Measurements from ENCODE around the gene CRB3. TPM values are rescaled to one million over a fixed set of nuclear protein-coding genes. Genes with fewer than 3 reads are reported as not detected.

The CRB3 gene
- total and polyA plus RNA-seq, 2 of the 13 experiments (the other 11 are each of a cell fraction or from before 2014, with no cell fraction given): 10.6 to 25.6 TPM

GRCh38 chr19:6421075-6422014 is 42.7 kb upstream of the CRB3 start:
- WGBS (ENCODE audit: low lambda C conversion rate): 98% methylated on average over 6 of the region's 20 CpGs
- FAIRE-seq (no peak), ATAC-seq (no peak), DNase-seq (ENCODE audit: low spot score) (no peak)
- ChIA-PET POLR2A (interaction anchor here (1.1 kb wide), 1 partner anchor 81 kb away, joined by 3 read pairs; no protein-coding TSS in a partner anchor), CTCF (ENCODE audit: low intra/inter-chr PET ratio, low total read pairs) (no interaction called here)
- Histone ChIP-seq H3K4me2 (ENCODE audit: low read depth, low read length) (peak overlapping the region; percentile 94; the same call in 1 of the 2 replicates), H4K20me1 (ENCODE audit: insufficient read depth, low read length) (peaks cover 51% of the 10 kb centered on the region), H2AFZ (ENCODE audit: low read length) (no peak overlapping the region), H3K36me3 (replicated peaks in 1 of 2; ENCODE audit: control insufficient read depth in 1 of 2, insufficient read depth in 2 of 2, low read length in 2 of 2) (peaks cover 36 to 62% of the 10 kb centered on the region in 2 experiments), H3K9me3 (ENCODE audit: low read length) (no peaks in the 10 kb centered on the region), H3K4me3 (replicated peaks in 1 of 3; ENCODE audit: insufficient read depth in 1 of 3, low read depth in 2 of 3, low read length in 3 of 3) (no peak overlapping the region), H3K4me1 (ENCODE audit: insufficient read depth, low read length) (peaks cover 30% of the 10 kb centered on the region), H3K9ac (ENCODE audit: insufficient read depth, low read depth, low read length) (0 out of 2 replicates have a peak overlapping the region, but pooled peaks have one; percentile 40), H3K27ac (ENCODE audit: extremely low read length, insufficient read depth, low read length) (no peak overlapping the region), H3K27me3 (ENCODE audit: control insufficient read depth in 1 of 2, insufficient read depth in 2 of 2, low read length in 2 of 2) (no peaks in the 10 kb centered on the region; a peak in 1 of 5 replicates), H3K79me2 (ENCODE audit: insufficient read depth, low read length) (peaks cover 52% of the 10 kb centered on the region)
- no TSS peak for BruUV-seq (replicated peaks)
- in situ Hi-C loops (cut with HindIII; ENCODE audit: extremely low pct_ligation_motif_present, low pct_unique_long_range_greater_than_20kb) (no loop called here), intact Hi-C loops (cut with micrococcal nuclease; ENCODE audit: unreplicated experiment) (no loop called here)
- TF ChIP-seq, protein P1, sequence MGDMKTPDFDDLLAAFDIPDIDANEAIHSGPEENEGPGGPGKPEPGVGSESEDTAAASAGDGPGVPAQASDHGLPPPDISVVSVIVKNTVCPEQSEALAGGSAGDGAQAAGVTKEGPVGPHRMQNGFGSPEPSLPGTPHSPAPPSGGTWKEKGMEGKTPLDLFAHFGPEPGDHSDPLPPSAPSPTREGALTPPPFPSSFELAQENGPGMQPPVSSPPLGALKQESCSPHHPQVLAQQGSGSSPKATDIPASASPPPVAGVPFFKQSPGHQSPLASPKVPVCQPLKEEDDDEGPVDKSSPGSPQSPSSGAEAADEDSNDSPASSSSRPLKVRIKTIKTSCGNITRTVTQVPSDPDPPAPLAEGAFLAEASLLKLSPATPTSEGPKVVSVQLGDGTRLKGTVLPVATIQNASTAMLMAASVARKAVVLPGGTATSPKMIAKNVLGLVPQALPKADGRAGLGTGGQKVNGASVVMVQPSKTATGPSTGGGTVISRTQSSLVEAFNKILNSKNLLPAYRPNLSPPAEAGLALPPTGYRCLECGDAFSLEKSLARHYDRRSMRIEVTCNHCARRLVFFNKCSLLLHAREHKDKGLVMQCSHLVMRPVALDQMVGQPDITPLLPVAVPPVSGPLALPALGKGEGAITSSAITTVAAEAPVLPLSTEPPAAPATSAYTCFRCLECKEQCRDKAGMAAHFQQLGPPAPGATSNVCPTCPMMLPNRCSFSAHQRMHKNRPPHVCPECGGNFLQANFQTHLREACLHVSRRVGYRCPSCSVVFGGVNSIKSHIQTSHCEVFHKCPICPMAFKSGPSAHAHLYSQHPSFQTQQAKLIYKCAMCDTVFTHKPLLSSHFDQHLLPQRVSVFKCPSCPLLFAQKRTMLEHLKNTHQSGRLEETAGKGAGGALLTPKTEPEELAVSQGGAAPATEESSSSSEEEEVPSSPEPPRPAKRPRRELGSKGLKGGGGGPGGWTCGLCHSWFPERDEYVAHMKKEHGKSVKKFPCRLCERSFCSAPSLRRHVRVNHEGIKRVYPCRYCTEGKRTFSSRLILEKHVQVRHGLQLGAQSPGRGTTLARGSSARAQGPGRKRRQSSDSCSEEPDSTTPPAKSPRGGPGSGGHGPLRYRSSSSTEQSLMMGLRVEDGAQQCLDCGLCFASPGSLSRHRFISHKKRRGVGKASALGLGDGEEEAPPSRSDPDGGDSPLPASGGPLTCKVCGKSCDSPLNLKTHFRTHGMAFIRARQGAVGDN (CRISPR knock-in tag; IDR thresholded peaks at IDR 0.05): peak; percentile 24; the same call in 1 of the 2 replicates
- TF ChIP-seq ZNF780A (CRISPR knock-in tag; IDR thresholded peaks at IDR 0.05): no peak

All from HepG2 (cell line).